Breast epithelium (tissue), 4 donors: Measurements from ENCODE around the gene DNAI2. TPM values are rescaled to one million over a fixed set of nuclear protein-coding genes. Genes with fewer than 3 reads are reported as not detected.

ENCODE experiments used
- DNase-seq, 2 donors: peaks; one replicate each; pipeline ENCODE4 v3.0.0-alpha.2; 2019; ENCODE audit warnings: low spot score in 2 of 2
- H3K27ac ChIP-seq, 2 donors: fragments of 200-600 bp; sonication (generic) in 1 of 2; one replicate each; pipeline ENCODE4 v1.5.1; 2016 to 2019; ENCODE audit warnings: mild to moderate bottlenecking in 1 of 2
- H3K27me3 ChIP-seq, 2 donors: fragments of 200-600 bp; sonication (generic) in 1 of 2; one replicate each; pipeline versions ENCODE4 v1.5.1 to v1.6.0; 2017 to 2019; ENCODE audit warnings: control low read depth in 1 of 2, mild to moderate bottlenecking in 1 of 2
- H3K36me3 ChIP-seq: fragments of 200-600 bp; one replicate; pipeline ENCODE4 v1.5.1; 2019
- H3K4me1 ChIP-seq, 2 donors: fragments of 200-600 bp; sonication (generic); one replicate each; pipeline ENCODE4 v1.5.1; 2016 to 2019; ENCODE audit warnings: control low read depth in 1 of 2
- H3K4me3 ChIP-seq, 3 donors: fragments of 200-600 bp; sonication (generic); 1 replicate in 2 of 3; 2 replicates in 1 of 3; pipeline ENCODE4 v1.5.1; 2016 to 2019; ENCODE audit warnings: mild to moderate bottlenecking in 3 of 3, moderate library complexity in 2 of 3
- H3K9me3 ChIP-seq, 2 donors: fragments of 200-600 bp; sonication (generic) in 1 of 2; one replicate each; pipeline ENCODE4 v1.5.1; 2016 to 2019; ENCODE audit warnings: control low read depth in 1 of 2
- POLR2A ChIP-seq: fragments of 450-650 bp; IDR thresholded peaks from one replicate; pipeline ENCODE4 v1.6.1; 2016; ENCODE audit warnings: antibody characterized with exemption, mild to moderate bottlenecking, moderate library complexity
- POLR2AphosphoS5 ChIP-seq, 3 donors: sonication (generic); formaldehyde crosslinking; IDR thresholded peaks; one replicate each; pipeline ENCODE4 v1.6.1; 2017; ENCODE audit warnings: antibody characterized with exemption in 3 of 3
- intact Hi-C: fragments of 100-400 bp; cut with DNase I; formaldehyde crosslinking; loops from one replicate; pipeline ENCODE4 v1.15.1; 2023; ENCODE audit warnings: low total_unique reads
- total RNA-seq, 3 donors: library from RNA; depleted of rRNA; stranded (reverse); fragments of >200 nt; gene quantifications; one replicate each; pipeline ENCODE4 v1.1.0, GENCODE V29; 2016
- TF ChIP-seq, protein P1 (sequence below), 3 donors: fragments of 450-650 bp; IDR thresholded peaks; one replicate each; pipeline ENCODE4 v1.5.1; 2016 to 2017; ENCODE audit warnings: antibody characterized with exemption in 3 of 3, mild to moderate bottlenecking in 3 of 3, moderate library complexity in 3 of 3

The DNAI2 gene
- total RNA-seq, 3 donors from 2014 or later, result not detected

DNA sequence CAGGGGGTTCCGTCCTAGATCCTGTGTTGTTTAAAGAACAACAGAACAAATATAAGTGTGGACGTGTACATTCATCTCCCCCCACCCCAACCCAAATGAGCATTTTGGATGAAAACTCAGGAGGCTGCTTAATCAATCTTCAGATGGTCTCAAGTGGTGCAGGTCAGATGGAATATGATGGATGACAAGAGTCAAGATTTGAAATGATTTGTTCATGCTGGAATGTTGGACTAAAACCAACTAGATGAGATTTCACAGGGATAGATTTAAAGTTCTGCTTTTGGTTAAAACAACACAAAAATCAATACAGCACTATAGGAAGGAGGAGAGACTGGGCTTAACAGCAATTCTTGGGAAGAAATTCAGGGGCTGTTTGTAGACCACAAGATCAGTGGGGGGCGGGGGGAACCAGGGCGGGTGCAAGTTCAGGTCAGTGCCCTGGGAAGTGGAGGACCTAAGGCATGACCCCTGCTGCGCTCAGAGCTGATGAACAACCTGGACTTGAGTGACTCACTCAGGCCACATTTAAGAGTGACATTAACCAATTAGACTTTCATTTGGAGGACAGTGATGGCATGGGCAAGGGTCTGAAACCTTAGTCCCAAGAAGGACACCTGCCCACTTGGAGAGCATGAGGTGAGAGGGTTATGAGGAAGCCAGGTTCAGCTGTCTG, 45.6 kb upstream of the DNAI2 start:
- Histone ChIP-seq H3K36me3 (no peaks in the 10 kb centered on the region), H3K27me3 (no peaks in the 10 kb centered on the region), H3K9me3 (no peaks in the 10 kb centered on the region), H3K4me3 (no peak overlapping the region), H3K27ac (no peak overlapping the region), H3K4me1 (no peaks in the 10 kb centered on the region)
- intact Hi-C loops, result no loop called here
- TF ChIP-seq, protein P1, sequence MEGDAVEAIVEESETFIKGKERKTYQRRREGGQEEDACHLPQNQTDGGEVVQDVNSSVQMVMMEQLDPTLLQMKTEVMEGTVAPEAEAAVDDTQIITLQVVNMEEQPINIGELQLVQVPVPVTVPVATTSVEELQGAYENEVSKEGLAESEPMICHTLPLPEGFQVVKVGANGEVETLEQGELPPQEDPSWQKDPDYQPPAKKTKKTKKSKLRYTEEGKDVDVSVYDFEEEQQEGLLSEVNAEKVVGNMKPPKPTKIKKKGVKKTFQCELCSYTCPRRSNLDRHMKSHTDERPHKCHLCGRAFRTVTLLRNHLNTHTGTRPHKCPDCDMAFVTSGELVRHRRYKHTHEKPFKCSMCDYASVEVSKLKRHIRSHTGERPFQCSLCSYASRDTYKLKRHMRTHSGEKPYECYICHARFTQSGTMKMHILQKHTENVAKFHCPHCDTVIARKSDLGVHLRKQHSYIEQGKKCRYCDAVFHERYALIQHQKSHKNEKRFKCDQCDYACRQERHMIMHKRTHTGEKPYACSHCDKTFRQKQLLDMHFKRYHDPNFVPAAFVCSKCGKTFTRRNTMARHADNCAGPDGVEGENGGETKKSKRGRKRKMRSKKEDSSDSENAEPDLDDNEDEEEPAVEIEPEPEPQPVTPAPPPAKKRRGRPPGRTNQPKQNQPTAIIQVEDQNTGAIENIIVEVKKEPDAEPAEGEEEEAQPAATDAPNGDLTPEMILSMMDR (IDR thresholded peaks at IDR 0.05), result no peak
- TF ChIP-seq POLR2A, result no peak
- no peak for TF ChIP-seq POLR2AphosphoS5 (IDR thresholded peaks at IDR 0.05)
- DNase-seq, result no peak

DNA sequence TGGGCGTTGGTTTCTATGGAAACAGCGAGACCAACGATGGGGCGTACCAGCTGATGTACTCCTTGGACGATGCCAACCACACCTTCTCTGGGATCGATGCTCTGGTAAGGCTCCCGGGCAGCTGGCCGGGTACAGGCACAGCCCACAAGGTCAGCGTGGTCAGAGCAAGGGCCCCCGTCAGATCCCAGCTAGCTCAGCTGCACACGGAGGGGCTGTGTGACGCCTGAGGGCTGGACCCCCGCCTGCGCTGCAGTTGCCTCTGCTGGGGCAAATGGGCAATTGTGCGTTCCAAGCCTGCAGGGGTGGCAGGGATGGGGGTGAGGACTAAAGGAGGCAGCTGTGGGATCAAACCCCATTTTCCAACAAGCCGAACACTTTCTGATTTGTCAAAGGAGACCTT, 43.1 kb upstream of the DNAI2 start:
- Histone ChIP-seq H3K4me3 (no peak overlapping the region), H3K36me3 (no peaks in the 10 kb centered on the region), H3K27me3 (no peaks in the 10 kb centered on the region), H3K4me1 (no peaks in the 10 kb centered on the region), H3K9me3 (no peaks in the 10 kb centered on the region), H3K27ac (no peak overlapping the region)
- no peak for TF ChIP-seq POLR2A
- TF ChIP-seq, protein P1 (IDR thresholded peaks at IDR 0.05), result no peak
- TF ChIP-seq POLR2AphosphoS5 (IDR thresholded peaks at IDR 0.05), result no peak
- DNase-seq, result no peak
- intact Hi-C loops, result no loop called here

DNA sequence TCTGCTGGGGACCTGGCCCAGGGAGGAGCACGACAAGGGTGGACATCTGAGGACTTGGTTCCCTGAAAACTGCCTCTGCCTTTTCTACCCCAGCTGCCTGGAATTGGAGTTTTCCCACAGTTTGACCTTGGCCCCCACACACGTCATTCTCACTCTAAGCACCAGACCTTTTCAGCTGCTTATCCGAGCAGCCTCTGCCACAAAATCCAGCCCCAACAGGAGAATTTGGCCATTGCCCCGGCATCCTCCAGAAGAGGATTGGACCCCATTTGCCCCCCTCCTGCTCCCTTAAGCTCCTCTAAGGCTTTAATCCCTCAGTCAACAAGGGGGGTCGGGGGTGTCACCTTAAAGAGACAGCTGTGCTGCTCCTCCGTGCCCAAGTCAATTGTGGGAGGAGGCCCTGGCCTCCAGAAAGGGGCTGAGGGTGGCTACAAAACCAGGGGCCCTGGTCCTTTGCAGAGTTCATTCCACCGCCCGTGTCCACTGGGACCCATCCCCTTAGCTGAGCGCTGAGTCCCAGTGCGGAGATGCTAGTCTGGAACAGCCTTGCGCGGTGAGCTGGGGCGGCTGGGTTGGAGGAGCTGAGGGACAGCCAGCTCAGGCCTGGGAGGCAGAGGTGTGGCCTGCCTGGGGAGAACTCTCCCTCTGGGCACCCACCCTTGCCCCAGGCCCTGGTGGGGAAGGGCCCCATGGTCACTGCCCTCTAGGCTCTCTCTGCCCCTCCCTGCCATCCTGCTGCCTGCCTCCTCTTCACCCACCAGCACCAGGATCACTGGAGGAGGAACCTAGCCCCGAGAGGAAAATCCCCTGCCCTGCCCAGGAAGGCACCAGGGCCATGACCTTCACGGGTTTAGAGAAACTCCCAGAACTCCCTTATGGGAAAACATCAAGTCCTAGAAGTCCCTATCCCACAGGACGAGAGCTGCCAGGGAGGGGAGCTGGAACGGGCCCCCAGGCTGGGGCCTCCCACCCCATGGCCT, 41.8 kb upstream of the DNAI2 start:
- intact Hi-C loops, result no loop called here
- H3K4me3 ChIP-seq, result no peak overlapping the region
- no peaks in the 10 kb centered on the region for H3K4me1 ChIP-seq
- H3K27ac ChIP-seq, result no peak overlapping the region
- H3K9me3 ChIP-seq, result no peaks in the 10 kb centered on the region
- H3K27me3 ChIP-seq, result no peaks in the 10 kb centered on the region
- no peaks in the 10 kb centered on the region for H3K36me3 ChIP-seq
- TF ChIP-seq POLR2AphosphoS5 (IDR thresholded peaks at IDR 0.05) (no peak), POLR2A (no peak)
- TF ChIP-seq, protein P1 (IDR thresholded peaks at IDR 0.05), result no peak
- DNase-seq, result no peak

DNA sequence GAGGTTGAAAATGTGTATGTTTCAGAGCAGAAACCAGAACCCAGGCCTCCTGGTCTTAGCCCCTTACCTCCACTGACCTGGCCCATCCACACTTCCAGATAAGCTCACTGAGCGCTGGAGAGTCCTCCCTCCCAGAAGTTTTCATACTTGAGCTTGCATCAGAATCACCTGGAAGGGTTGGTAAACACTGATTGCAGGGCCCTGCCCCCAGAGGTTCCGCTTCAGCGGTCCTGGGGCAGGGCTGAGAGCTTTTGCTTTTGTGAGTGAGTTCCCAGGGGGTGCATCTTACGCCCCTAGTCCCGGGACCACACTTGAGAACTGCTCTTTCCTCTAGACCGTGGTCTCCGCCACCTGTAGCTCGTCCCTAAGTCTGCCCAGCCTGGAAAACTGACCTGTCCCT, 40.1 kb upstream of the DNAI2 start:
- Histone ChIP-seq H3K27ac (no peak overlapping the region), H3K27me3 (no peaks in the 10 kb centered on the region), H3K9me3 (no peaks in the 10 kb centered on the region), H3K36me3 (no peaks in the 10 kb centered on the region), H3K4me1 (no peaks in the 10 kb centered on the region), H3K4me3 (no peak overlapping the region)
- intact Hi-C loops, result no loop called here
- TF ChIP-seq, protein P1 (IDR thresholded peaks at IDR 0.05), result no peak
- TF ChIP-seq POLR2A (no peak), POLR2AphosphoS5 (IDR thresholded peaks at IDR 0.05) (no peak)
- no peak for DNase-seq

DNA sequence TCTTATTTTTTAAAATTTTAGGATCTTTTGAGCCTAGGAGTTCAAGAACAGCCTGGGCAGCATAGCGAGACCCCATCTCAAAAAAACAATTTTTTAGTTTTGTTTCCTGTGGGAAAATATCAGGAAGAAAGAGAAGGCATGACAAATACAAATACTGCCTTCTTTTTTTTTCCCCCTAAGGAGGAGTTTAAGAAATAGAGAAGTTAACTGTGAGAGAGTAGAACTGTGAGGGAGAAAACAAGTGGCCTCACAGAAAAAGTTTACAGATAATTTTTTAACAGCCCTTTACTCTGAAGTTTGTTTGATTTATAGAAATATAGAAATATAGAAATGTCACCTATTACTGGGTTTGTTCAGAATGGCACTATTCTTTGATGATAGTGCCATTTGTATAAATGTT, 39.5 kb upstream of the DNAI2 start:
- no peaks in the 10 kb centered on the region for H3K36me3 ChIP-seq
- no peaks in the 10 kb centered on the region for H3K27me3 ChIP-seq
- intact Hi-C loops, result no loop called here
- H3K4me3 ChIP-seq, result no peak overlapping the region
- DNase-seq, result no peak
- H3K4me1 ChIP-seq, result no peaks in the 10 kb centered on the region
- H3K9me3 ChIP-seq, result no peaks in the 10 kb centered on the region
- no peak overlapping the region for H3K27ac ChIP-seq
- TF ChIP-seq POLR2AphosphoS5 (IDR thresholded peaks at IDR 0.05), result no peak
